Measurements from ENCODE around the gene MEIS2. TPM values are rescaled to one million over a fixed set of nuclear protein-coding genes. Genes with fewer than 3 reads are reported as not detected.

The MEIS2 gene
- total and polyA plus RNA-seq, 8 donors, result 3.9 to 77.7 (median 25.9) TPM

GRCh38 chr15:37032091-37032775, 68.1 kb downstream of the MEIS2 start:
- H3K4me3 ChIP-seq, result no peak overlapping the region
- H3K27ac ChIP-seq, result peak overlapping the region in 2 of 5 donors; percentile 1 to 31
- WGBS, 5 donors, result 45 to 56% (median 48%) methylated on average over 4 of the region's 4 CpGs
- peaks cover 0 to 16% (median 12%) of the 10 kb centered on the region in 4 donors for H3K36me3 ChIP-seq
- no peak for DNase-seq
- no peak for TF ChIP-seq POLR2AphosphoS5 (IDR thresholded peaks at IDR 0.05)
- no peak for TF ChIP-seq POLR2A (IDR thresholded peaks at IDR 0.05)
- peaks cover 0 to 48% (median 13%) of the 10 kb centered on the region in 4 donors for H3K4me1 ChIP-seq
- H3K9me3 ChIP-seq, result no peaks in the 10 kb centered on the region
- H3K27me3 ChIP-seq, result no peaks in the 10 kb centered on the region
- intact Hi-C loops (cut with DNase I; ENCODE audit: low total_unique reads), result no loop called here

GRCh38 chr15:37031198-37031597, 69.2 kb downstream of the MEIS2 start:
- Histone ChIP-seq H3K36me3 (peaks cover 0 to 13% (median 7%) of the 10 kb centered on the region in 4 donors), H3K4me3 (no peak overlapping the region), H3K9me3 (no peaks in the 10 kb centered on the region), H3K4me1 (peaks cover 0 to 48% (median 13%) of the 10 kb centered on the region in 4 donors), H3K27me3 (no peaks in the 10 kb centered on the region), H3K27ac (no peak overlapping the region)
- WGBS, 5 donors, result 56 to 81% (median 65%) methylated on average over 4 of the region's 4 CpGs
- no peak for DNase-seq
- no peak for TF ChIP-seq POLR2A (IDR thresholded peaks at IDR 0.05)
- TF ChIP-seq POLR2AphosphoS5 (IDR thresholded peaks at IDR 0.05), result no peak
- no peak for TF ChIP-seq CTCF (IDR thresholded peaks at IDR 0.05)
- TF ChIP-seq EP300 (IDR thresholded peaks at IDR 0.05), result no peak
- intact Hi-C loops (cut with DNase I; ENCODE audit: low total_unique reads), result no loop called here

- intact Hi-C loops (cut with DNase I; ENCODE audit: low total_unique reads), result no loop called here
- TF ChIP-seq EP300 (IDR thresholded peaks at IDR 0.05) (no peak), POLR2AphosphoS5 (IDR thresholded peaks at IDR 0.05) (no peak), CTCF (IDR thresholded peaks at IDR 0.05) (no peak), POLR2A (IDR thresholded peaks at IDR 0.05) (no peak)
- H3K27ac ChIP-seq, result no peak overlapping the region
- no peaks in the 10 kb centered on the region for H3K27me3 ChIP-seq
- WGBS, 5 donors, result 64 to 85% (median 80%) methylated on average over 4 of the region's 4 CpGs
- no peaks in the 10 kb centered on the region for H3K9me3 ChIP-seq
- H3K4me3 ChIP-seq, result no peak overlapping the region
- H3K36me3 ChIP-seq, result no peaks in the 10 kb centered on the region
- peaks cover 0 to 37% (median 10%) of the 10 kb centered on the region in 4 donors for H3K4me1 ChIP-seq
- DNase-seq, result no peak
These were observed 71.6 kb downstream of the MEIS2 start for GRCh38 chr15:37028625-37029296.

GRCh38 chr15:37020852-37021251, 79.5 kb downstream of the MEIS2 start:
- Histone ChIP-seq H3K27ac (peak overlapping the region in 3 of 5 donors; percentile 73 to 80 (median 76)), H3K4me3 (no peak overlapping the region), H3K4me1 (peaks cover 6 to 42% (median 23%) of the 10 kb centered on the region in 4 donors), H3K27me3 (no peaks in the 10 kb centered on the region), H3K9me3 (no peaks in the 10 kb centered on the region), H3K36me3 (no peaks in the 10 kb centered on the region)
- no peak for DNase-seq
- TF ChIP-seq POLR2A (IDR thresholded peaks at IDR 0.05) (no peak), CTCF (IDR thresholded peaks at IDR 0.05) (no peak), POLR2AphosphoS5 (IDR thresholded peaks at IDR 0.05) (no peak), EP300 (IDR thresholded peaks at IDR 0.05) (no peak)
- intact Hi-C loops (cut with DNase I; ENCODE audit: low total_unique reads), result no loop called here

Data from stomach (tissue), 9 donors.